Left ventricle myocardium inferior (tissue), 1 donor: ENCODE results near the gene MTMR4. TPM values are rescaled to one million over a fixed set of nuclear protein-coding genes. Genes with fewer than 3 reads are reported as not detected.
A peak's percentile ranks its signal among the peaks of the same experiment; 100 is the strongest.
"Not testable (repeated sequence)": the region's sequence is repeated elsewhere in the genome, so short reads cannot be mapped to it uniquely, and the experiment has no call there.

Experiments used
- DNase-seq: peaks from one replicate; pipeline ENCODE4 v3.0.0-alpha.2; 2020
- H3K27ac ChIP-seq: fragments of 200-600 bp; replicated peaks from 2 replicates; pipeline ENCODE4 v1.8.0; 2021
- H3K27me3 ChIP-seq: fragments of 200-600 bp; 2 replicates; pipeline ENCODE4 v1.8.0; 2021; ENCODE audit warnings: low read depth
- H3K36me3 ChIP-seq: fragments of 200-600 bp; 2 replicates; pipeline ENCODE4 v1.8.0; 2021
- H3K4me1 ChIP-seq: fragments of 200-600 bp; 2 replicates; pipeline ENCODE4 v1.8.0; 2021
- H3K4me3 ChIP-seq: fragments of 200-600 bp; 2 replicates; pipeline ENCODE4 v1.8.0; 2021; ENCODE audit warnings: mild to moderate bottlenecking, moderate library complexity
- H3K9me3 ChIP-seq: fragments of 200-600 bp; replicated peaks from 2 replicates; pipeline ENCODE4 v1.8.0; 2021
- intact Hi-C: fragments of 100-400 bp; cut with micrococcal nuclease; formaldehyde crosslinking; loops from one replicate; pipeline ENCODE4 v1.11.0; 2022
- total RNA-seq: library from RNA; stranded (reverse); fragmentation: NEBNext Ultra II Directional; extraction: Animal tissue kit (Norgen Biotek cat#: 25700); gene quantifications from one replicate; pipeline ENCODE4 v1.2.1, GENCODE V29; 2021
- TF ChIP-seq, protein P1 (sequence below): fragments of 200-600 bp; IDR thresholded peaks from 2 replicates; pipeline ENCODE4 v1.8.0; 2021; ENCODE audit warnings: antibody characterized with exemption, mild to moderate bottlenecking, borderline replicate concordance
- donor health status: DM: no; HTN: yes; CAD: no; lungs with severe emphysema.

The MTMR4 gene
- total RNA-seq, 1 donor from 2014 or later: 24.0 TPM

DNA sequence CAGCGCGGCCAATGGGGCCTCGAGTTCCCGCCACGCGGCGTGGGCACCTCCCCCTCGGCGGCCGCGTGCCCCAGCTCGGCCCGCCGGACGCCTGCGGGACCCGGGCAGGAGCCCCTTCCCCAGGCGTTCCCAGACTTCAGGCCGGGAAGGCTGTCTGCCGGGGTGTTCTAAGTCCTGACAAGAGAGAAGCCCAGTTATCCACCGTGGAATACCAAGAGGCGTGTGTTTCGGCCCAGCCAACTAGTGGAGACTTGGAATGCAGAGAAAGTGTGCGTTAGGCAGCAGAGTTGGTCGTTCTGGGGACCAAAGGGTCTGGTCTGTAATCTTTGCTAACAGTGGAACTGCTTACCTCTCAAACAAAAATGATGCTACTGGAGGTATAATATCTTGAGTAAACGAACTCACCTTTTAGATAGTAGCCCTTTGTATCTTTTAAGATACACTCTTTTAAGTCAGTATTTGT is 26.0 kb downstream of the MTMR4 start:
- intact Hi-C loops: no loop called here
- Histone ChIP-seq H3K9me3 (no peaks in the 10 kb centered on the region), H3K36me3 (peaks cover 62% of the 10 kb centered on the region), H3K4me1 (no peaks in the 10 kb centered on the region), H3K4me3 (no peak overlapping the region), H3K27me3 (no peaks in the 10 kb centered on the region), H3K27ac (no peak overlapping the region)
- DNase-seq: no peak
- TF ChIP-seq, protein P1, sequence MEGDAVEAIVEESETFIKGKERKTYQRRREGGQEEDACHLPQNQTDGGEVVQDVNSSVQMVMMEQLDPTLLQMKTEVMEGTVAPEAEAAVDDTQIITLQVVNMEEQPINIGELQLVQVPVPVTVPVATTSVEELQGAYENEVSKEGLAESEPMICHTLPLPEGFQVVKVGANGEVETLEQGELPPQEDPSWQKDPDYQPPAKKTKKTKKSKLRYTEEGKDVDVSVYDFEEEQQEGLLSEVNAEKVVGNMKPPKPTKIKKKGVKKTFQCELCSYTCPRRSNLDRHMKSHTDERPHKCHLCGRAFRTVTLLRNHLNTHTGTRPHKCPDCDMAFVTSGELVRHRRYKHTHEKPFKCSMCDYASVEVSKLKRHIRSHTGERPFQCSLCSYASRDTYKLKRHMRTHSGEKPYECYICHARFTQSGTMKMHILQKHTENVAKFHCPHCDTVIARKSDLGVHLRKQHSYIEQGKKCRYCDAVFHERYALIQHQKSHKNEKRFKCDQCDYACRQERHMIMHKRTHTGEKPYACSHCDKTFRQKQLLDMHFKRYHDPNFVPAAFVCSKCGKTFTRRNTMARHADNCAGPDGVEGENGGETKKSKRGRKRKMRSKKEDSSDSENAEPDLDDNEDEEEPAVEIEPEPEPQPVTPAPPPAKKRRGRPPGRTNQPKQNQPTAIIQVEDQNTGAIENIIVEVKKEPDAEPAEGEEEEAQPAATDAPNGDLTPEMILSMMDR: no peak

DNA sequence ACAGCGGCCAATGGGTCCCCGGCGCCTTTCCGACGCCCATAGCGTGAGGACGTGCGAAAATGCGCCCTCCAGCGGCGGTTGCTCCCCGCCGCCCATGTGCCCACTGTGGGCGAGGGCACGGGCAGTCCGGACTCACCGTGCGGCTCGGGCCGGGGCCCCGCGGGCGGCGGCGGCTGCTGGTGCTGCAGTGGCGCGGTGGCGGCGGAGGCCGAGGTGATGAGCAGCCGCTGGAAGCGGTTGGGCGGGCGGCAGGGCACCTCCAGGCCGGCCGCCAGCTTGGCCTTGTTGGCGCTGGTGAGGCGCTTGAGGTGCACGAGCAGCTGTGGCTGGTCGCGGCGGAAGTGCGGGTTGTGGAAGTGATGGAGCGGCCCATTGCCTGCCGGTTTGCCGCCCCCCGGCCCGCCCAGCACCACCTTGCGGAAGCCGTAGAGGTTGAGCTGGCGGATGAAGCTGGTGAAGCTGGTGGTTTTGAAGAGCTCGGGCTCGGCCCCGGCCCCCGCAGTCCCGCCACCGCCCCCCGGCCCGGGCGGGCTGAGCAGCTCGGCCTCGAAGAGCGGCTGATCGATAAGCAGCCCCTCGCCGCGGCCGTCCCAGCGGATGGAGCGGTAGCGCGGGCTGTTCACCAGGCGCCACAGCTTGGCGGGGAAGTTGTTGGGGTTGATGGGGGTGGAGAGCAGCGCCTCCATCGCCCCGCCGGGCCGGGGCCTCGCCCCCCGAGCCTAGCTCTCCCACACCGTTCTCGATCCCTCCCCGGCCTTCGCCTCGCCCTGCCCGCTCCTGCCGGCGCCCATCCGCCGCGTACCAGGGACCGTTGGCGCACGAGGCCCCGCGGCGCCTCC is 26.6 kb downstream of the MTMR4 start, which contains the start of gene HSF5:
Gene HSF5, minus strand, starts transcription at position 820 of the 839 bp plus-strand sequence. Its CDS starts 134 bp downstream, at position 686.
- Histone ChIP-seq H3K4me3 (no peak within 1 kb of the TSS), H3K36me3 (peaks cover 55% of the 10 kb centered on the region), H3K9me3 (no peaks in the 10 kb centered on the region), H3K4me1 (no peaks in the 10 kb centered on the region), H3K27ac (no peak within 1 kb of the TSS), H3K27me3 (no peaks in the 10 kb centered on the region)
- intact Hi-C loops: no loop called here
- TF ChIP-seq, protein P1: peak; percentile 22
- DNase-seq: peak; percentile 27

DNA sequence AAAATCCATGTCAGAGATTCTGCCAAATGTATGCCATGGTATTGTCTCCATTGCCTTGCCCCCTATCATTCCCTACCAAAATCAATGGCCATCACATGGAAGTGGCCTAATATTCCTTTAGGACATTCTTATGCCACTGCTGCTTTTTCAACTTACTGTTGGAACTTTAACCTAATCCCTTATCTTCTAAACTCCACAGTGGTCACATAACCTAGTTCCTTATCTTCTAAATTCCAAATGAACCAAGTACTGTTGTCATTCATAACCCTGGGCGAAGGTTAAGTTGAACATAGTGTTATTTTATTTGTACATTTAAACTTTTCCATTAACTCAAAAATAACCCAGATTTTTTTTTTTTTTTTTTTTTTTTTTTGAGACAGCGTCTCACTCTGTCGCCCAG is 29.8 kb downstream of the MTMR4 start:
- Histone ChIP-seq H3K9me3 (no peaks in the 10 kb centered on the region), H3K36me3 (peaks cover 24% of the 10 kb centered on the region), H3K4me1 (no peaks in the 10 kb centered on the region), H3K27me3 (no peaks in the 10 kb centered on the region), H3K27ac (no peak overlapping the region), H3K4me3 (no peak overlapping the region)
- DNase-seq: no peak
- intact Hi-C loops: no loop called here
- TF ChIP-seq, protein P1: no peak

DNA sequence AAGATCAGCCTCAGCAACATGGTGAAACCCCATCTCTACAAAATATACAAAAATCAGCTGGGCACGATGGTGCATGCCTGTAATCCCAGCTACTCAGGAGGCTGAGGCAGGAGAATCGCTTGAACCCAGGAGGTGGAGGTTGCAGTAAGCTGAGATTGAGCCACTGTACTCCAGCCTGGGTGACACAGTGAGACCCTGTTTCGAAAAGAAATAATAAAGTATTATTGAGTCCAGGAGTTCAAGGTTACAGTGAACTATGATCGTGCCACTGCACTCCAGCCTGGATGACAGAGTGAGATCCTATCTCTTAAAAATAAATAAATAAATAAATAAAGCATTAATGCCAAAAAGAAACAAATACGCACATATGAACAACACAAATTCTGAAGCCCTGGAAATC is 32.6 kb downstream of the MTMR4 start:
- H3K36me3 ChIP-seq, H3K27me3 ChIP-seq, intact Hi-C loops, H3K4me1 ChIP-seq, H3K4me3 ChIP-seq, H3K9me3 ChIP-seq, H3K27ac ChIP-seq, DNase-seq: not testable (repeated sequence)

DNA sequence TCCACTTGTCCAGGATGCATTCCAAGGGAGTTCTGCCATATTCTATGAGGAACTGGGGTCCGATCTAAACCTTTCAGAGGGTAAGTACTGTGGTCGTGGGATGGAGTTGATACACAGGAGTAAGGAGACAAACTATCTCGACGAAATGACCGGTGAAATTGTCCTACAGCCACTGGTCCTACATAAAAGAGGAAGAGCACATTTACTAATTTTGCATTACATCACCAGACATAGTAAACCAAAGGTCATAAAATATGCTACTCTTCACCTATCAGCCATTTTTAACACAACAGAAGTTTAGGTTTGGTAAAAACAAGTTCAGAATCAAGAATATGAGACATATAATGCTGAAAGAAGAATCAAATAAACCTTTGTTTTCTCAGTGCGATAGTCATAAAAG is 34.3 kb downstream of the MTMR4 start:
- H3K4me1 ChIP-seq: no peaks in the 10 kb centered on the region
- no peaks in the 10 kb centered on the region for H3K36me3 ChIP-seq
- TF ChIP-seq, protein P1: no peak
- DNase-seq: no peak
- H3K4me3 ChIP-seq: no peak overlapping the region
- H3K9me3 ChIP-seq: no peaks in the 10 kb centered on the region
- no peak overlapping the region for H3K27ac ChIP-seq
- intact Hi-C loops: no loop called here
- no peaks in the 10 kb centered on the region for H3K27me3 ChIP-seq

DNA sequence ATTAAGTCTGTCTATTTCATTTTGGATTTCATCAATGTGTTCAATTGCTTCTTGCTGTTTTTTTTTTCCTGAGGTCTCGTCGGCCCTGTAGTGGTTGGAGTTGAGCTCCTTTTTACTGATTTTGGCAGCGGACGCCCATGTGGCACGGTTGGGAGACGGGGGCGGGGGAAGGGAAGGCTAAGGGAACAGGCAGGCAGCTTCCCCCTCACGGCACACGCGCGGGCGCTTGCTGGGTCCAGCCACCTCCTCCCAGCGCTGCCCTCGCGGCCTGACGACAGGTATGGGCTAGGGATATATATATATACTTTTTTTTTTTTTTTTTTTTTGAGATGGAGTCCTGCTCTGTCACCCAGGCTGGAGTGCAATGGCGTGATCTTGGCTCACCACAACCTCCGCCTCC is 37.6 kb downstream of the MTMR4 start:
- Histone ChIP-seq H3K27me3 (no peaks in the 10 kb centered on the region), H3K4me3 (no peak overlapping the region), H3K4me1 (no peaks in the 10 kb centered on the region), H3K27ac (no peak overlapping the region), H3K9me3 (no peaks in the 10 kb centered on the region), H3K36me3 (no peaks in the 10 kb centered on the region)
- intact Hi-C loops: no loop called here
- TF ChIP-seq, protein P1: no peak
- no peak for DNase-seq
